NB4 (cell line): ENCODE results near the gene F2RL2.

Source experiments
- DNase-seq: peaks from one replicate; pipeline ENCODE4 v3.0.0; 2010; ENCODE audit warnings: low read depth
- H3K4me3 ChIP-seq: one replicate; pipeline ENCODE4 v1.5.1; 2011; ENCODE audit warnings: mild to moderate bottlenecking, low read depth, low read length, moderate library complexity
- MAX ChIP-seq: IDR thresholded peaks from 2 replicates; pipeline ENCODE4 v1.6.1; 2011; ENCODE audit warnings: low read depth, low read length
- MYC ChIP-seq: IDR thresholded peaks from 2 replicates; pipeline ENCODE4 v1.6.1; 2011; ENCODE audit warnings: low read depth, low read length
- POLR2A ChIP-seq: IDR thresholded peaks from 2 replicates; pipeline ENCODE4 v1.6.1; 2011; ENCODE audit warnings: mild to moderate bottlenecking; ENCODE audit not compliant: insufficient read length; ENCODE audit errors: extremely low read depth
- TF ChIP-seq, protein P1 (sequence below): IDR thresholded peaks from one replicate; pipeline ENCODE4 v1.5.1; 2012; ENCODE audit warnings: low read depth, low read length

The F2RL2 gene

GRCh38 chr5:76576450-76576849, 46.8 kb downstream of the F2RL2 start:
- H3K4me3 ChIP-seq = no peak overlapping the region
- DNase-seq = no peak
- TF ChIP-seq MAX (no peak), POLR2A (no peak), MYC (no peak)
- TF ChIP-seq, protein P1, sequence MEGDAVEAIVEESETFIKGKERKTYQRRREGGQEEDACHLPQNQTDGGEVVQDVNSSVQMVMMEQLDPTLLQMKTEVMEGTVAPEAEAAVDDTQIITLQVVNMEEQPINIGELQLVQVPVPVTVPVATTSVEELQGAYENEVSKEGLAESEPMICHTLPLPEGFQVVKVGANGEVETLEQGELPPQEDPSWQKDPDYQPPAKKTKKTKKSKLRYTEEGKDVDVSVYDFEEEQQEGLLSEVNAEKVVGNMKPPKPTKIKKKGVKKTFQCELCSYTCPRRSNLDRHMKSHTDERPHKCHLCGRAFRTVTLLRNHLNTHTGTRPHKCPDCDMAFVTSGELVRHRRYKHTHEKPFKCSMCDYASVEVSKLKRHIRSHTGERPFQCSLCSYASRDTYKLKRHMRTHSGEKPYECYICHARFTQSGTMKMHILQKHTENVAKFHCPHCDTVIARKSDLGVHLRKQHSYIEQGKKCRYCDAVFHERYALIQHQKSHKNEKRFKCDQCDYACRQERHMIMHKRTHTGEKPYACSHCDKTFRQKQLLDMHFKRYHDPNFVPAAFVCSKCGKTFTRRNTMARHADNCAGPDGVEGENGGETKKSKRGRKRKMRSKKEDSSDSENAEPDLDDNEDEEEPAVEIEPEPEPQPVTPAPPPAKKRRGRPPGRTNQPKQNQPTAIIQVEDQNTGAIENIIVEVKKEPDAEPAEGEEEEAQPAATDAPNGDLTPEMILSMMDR = no peak

GRCh38 chr5:76571559-76571958, 51.6 kb downstream of the F2RL2 start:
- DNase-seq = no peak
- H3K4me3 ChIP-seq = no peak overlapping the region
- TF ChIP-seq POLR2A = no peak
- TF ChIP-seq, protein P1 = no peak
- TF ChIP-seq MYC = no peak
- TF ChIP-seq MAX = no peak

- no peak for DNase-seq
- no peak overlapping the region for H3K4me3 ChIP-seq
- TF ChIP-seq MAX (no peak), POLR2A (no peak), MYC (no peak)
- TF ChIP-seq, protein P1 = no peak
These were observed 53.0 kb downstream of the F2RL2 start for GRCh38 chr5:76570153-76570552.
